ENCODE data around the gene DBN1.

Gene DBN1

GRCh38 chr5:177468329-177468684 lies 5.1 kb downstream of the DBN1 start:
- peaks cover 27% of the 10 kb centered on the region for H3K36me3 ChIP-seq (replicated peaks; ENCODE audit: low read depth, low read length)
- H3K4me1 ChIP-seq (ENCODE audit: low read length) = peaks cover 6% of the 10 kb centered on the region
- no peaks in the 10 kb centered on the region for H3K27me3 ChIP-seq (ENCODE audit: low read depth, low read length)
- H3K79me2 ChIP-seq (ENCODE audit: low read length) = peaks cover 35% of the 10 kb centered on the region
- H3K4me2 ChIP-seq (ENCODE audit: low read length) = no peak overlapping the region
- H2AFZ ChIP-seq (ENCODE audit: low read depth, low read length) = no peak overlapping the region
- H3K9me3 ChIP-seq (ENCODE audit: insufficient read depth, low read length) = 0 out of 2 replicates have a peak, but pooled peaks cover 3% of the 10 kb centered on the region
- H4K20me1 ChIP-seq (ENCODE audit: insufficient read depth, low read length) = peaks cover 33% of the 10 kb centered on the region
- no peak overlapping the region for H3K4me3 ChIP-seq (ENCODE audit: low read length)
- H3K27ac ChIP-seq (ENCODE audit: low read length) = no peak overlapping the region
- no peak for TF ChIP-seq EZH2phosphoT487 (IDR thresholded peaks at IDR 0.05; ENCODE audit: low read depth)
- H3K9ac ChIP-seq (ENCODE audit: low read length) = no peak overlapping the region

GRCh38 chr5:177467436-177467835 lies 6.0 kb downstream of the DBN1 start:
- H3K27ac ChIP-seq (ENCODE audit: low read length) = no peak overlapping the region
- no peak overlapping the region for H3K4me2 ChIP-seq (ENCODE audit: low read length)
- H3K4me3 ChIP-seq (ENCODE audit: low read length) = no peak overlapping the region
- no peaks in the 10 kb centered on the region for H3K27me3 ChIP-seq (ENCODE audit: low read depth, low read length)
- peaks cover 6% of the 10 kb centered on the region for H3K4me1 ChIP-seq (ENCODE audit: low read length)
- H4K20me1 ChIP-seq (ENCODE audit: insufficient read depth, low read length) = peaks cover 33% of the 10 kb centered on the region
- H3K9me3 ChIP-seq (ENCODE audit: insufficient read depth, low read length) = 0 out of 2 replicates have a peak, but pooled peaks cover 3% of the 10 kb centered on the region
- no peak for TF ChIP-seq EZH2phosphoT487 (IDR thresholded peaks at IDR 0.05; ENCODE audit: low read depth)
- TF ChIP-seq, protein P1, sequence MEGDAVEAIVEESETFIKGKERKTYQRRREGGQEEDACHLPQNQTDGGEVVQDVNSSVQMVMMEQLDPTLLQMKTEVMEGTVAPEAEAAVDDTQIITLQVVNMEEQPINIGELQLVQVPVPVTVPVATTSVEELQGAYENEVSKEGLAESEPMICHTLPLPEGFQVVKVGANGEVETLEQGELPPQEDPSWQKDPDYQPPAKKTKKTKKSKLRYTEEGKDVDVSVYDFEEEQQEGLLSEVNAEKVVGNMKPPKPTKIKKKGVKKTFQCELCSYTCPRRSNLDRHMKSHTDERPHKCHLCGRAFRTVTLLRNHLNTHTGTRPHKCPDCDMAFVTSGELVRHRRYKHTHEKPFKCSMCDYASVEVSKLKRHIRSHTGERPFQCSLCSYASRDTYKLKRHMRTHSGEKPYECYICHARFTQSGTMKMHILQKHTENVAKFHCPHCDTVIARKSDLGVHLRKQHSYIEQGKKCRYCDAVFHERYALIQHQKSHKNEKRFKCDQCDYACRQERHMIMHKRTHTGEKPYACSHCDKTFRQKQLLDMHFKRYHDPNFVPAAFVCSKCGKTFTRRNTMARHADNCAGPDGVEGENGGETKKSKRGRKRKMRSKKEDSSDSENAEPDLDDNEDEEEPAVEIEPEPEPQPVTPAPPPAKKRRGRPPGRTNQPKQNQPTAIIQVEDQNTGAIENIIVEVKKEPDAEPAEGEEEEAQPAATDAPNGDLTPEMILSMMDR (IDR thresholded peaks at IDR 0.05; ENCODE audit: low read depth, low read length) = no peak
- peaks cover 27% of the 10 kb centered on the region for H3K36me3 ChIP-seq (replicated peaks; ENCODE audit: low read depth, low read length)
- peaks cover 31% of the 10 kb centered on the region for H3K79me2 ChIP-seq (ENCODE audit: low read length)
- no peak overlapping the region for H2AFZ ChIP-seq (ENCODE audit: low read depth, low read length)
- no peak overlapping the region for H3K9ac ChIP-seq (ENCODE audit: low read length)

DNA sequence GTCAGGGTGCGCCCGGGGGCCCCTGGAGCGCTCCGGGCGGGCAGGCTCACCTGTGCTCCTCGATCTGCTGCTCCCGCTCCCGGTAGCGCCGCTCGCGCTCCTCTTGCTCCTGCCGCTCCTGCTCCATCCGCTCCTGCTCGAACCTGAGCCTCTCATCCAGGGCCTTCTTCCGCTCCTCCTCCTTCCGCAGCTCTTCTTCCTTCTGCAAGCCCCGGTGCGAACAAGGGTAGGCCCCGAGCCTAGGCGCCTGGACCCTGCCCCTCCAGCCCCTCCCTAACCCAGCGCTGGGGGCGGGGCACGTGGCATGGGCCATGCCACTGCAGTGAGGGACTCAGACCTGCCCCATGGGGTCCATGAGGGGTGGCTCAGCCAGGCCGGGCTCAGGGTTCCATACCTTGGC lies 6.6 kb downstream of the DBN1 start:
- Histone ChIP-seq H3K4me3 (ENCODE audit: low read length) (no peak overlapping the region), H3K4me2 (ENCODE audit: low read length) (no peak overlapping the region), H3K27me3 (ENCODE audit: low read depth, low read length) (no peaks in the 10 kb centered on the region), H3K79me2 (ENCODE audit: low read length) (peaks cover 25% of the 10 kb centered on the region), H3K27ac (ENCODE audit: low read length) (no peak overlapping the region), H4K20me1 (ENCODE audit: insufficient read depth, low read length) (peaks cover 30% of the 10 kb centered on the region), H3K4me1 (ENCODE audit: low read length) (peaks cover 2% of the 10 kb centered on the region), H3K36me3 (replicated peaks; ENCODE audit: low read depth, low read length) (peaks cover 27% of the 10 kb centered on the region), H2AFZ (ENCODE audit: low read depth, low read length) (no peak overlapping the region), H3K9ac (ENCODE audit: low read length) (no peak overlapping the region), H3K9me3 (ENCODE audit: insufficient read depth, low read length) (0 out of 2 replicates have a peak, but pooled peaks cover 3% of the 10 kb centered on the region)
- TF ChIP-seq EZH2phosphoT487 (IDR thresholded peaks at IDR 0.05; ENCODE audit: low read depth) = no peak

GRCh38 chr5:177465044-177465443 lies 8.4 kb downstream of the DBN1 start:
- no peak overlapping the region for H2AFZ ChIP-seq (ENCODE audit: low read depth, low read length)
- H3K27me3 ChIP-seq (ENCODE audit: low read depth, low read length) = no peaks in the 10 kb centered on the region
- H3K4me2 ChIP-seq (ENCODE audit: low read length) = no peak overlapping the region
- peaks cover 14% of the 10 kb centered on the region for H4K20me1 ChIP-seq (ENCODE audit: insufficient read depth, low read length)
- no peak overlapping the region for H3K27ac ChIP-seq (ENCODE audit: low read length)
- H3K4me1 ChIP-seq (ENCODE audit: low read length) = no peaks in the 10 kb centered on the region
- no peak overlapping the region for H3K9ac ChIP-seq (ENCODE audit: low read length)
- 0 out of 2 replicates have a peak, but pooled peaks cover 3% of the 10 kb centered on the region for H3K9me3 ChIP-seq (ENCODE audit: insufficient read depth, low read length)
- peaks cover 27% of the 10 kb centered on the region for H3K36me3 ChIP-seq (replicated peaks; ENCODE audit: low read depth, low read length)
- H3K4me3 ChIP-seq (ENCODE audit: low read length) = no peak overlapping the region
- TF ChIP-seq EZH2phosphoT487 (IDR thresholded peaks at IDR 0.05; ENCODE audit: low read depth) = no peak
- TF ChIP-seq, protein P1 (IDR thresholded peaks at IDR 0.05; ENCODE audit: low read depth, low read length) = no peak
- peaks cover 7% of the 10 kb centered on the region for H3K79me2 ChIP-seq (ENCODE audit: low read length)

DNA sequence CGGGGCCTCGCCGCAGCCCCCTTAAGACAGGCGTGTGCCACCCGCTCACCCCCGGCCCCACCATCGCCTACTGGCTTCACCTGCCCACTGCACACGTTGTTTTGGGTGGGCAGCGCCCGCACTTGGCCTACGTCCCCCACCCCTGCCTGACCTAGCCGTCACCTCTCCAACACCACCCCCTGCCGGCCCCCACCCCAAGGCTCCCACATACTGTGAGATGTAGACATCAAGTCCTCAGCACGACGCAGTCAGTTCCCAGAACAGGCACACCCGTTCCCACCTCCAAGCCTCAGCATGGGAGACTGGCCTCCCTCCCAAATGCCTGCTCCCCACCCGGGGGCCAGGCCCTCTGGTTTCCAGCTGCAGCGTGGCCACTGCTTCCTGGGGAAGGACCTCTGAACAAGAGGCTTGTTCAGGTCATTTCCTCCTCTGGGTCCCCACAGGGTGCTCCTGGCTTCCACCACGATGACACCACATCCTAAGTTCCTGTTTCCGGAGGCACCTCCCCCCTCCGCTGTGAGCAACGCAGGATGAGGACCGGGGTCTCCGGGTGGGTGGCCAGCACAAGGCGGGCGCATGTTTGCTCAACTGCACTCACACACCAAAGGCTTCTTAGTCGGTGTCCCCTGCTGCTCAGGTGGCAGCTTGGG lies 11.3 kb downstream of the DBN1 start:
- H2AFZ ChIP-seq (ENCODE audit: low read depth, low read length) = no peak overlapping the region
- H4K20me1 ChIP-seq (ENCODE audit: insufficient read depth, low read length) = peaks cover 4% of the 10 kb centered on the region
- no peak overlapping the region for H3K27ac ChIP-seq (ENCODE audit: low read length)
- TF ChIP-seq, protein P1 (IDR thresholded peaks at IDR 0.05; ENCODE audit: low read depth, low read length) = no peak
- TF ChIP-seq EZH2phosphoT487 (IDR thresholded peaks at IDR 0.05; ENCODE audit: low read depth) = no peak
- H3K9me3 ChIP-seq (ENCODE audit: insufficient read depth, low read length) = 0 out of 2 replicates have a peak, but pooled peaks cover 3% of the 10 kb centered on the region
- no peak overlapping the region for H3K9ac ChIP-seq (ENCODE audit: low read length)
- no peaks in the 10 kb centered on the region for H3K27me3 ChIP-seq (ENCODE audit: low read depth, low read length)
- H3K36me3 ChIP-seq (replicated peaks; ENCODE audit: low read depth, low read length) = peaks cover 22% of the 10 kb centered on the region
- no peak overlapping the region for H3K4me2 ChIP-seq (ENCODE audit: low read length)
- H3K4me1 ChIP-seq (ENCODE audit: low read length) = no peaks in the 10 kb centered on the region
- no peak overlapping the region for H3K4me3 ChIP-seq (ENCODE audit: low read length)
- H3K79me2 ChIP-seq (ENCODE audit: low read length) = no peaks in the 10 kb centered on the region
